ENCODE measurements around the gene EDAR. TPM values are rescaled to one million over a fixed set of nuclear protein-coding genes. Genes with fewer than 3 reads are reported as not detected.

The EDAR gene
- total and polyA plus RNA-seq, 7 donors = 0.01 TPM; not detected in 6

- 94 to 99% (median 94%) methylated on average over 4 of the region's 4 CpGs for WGBS, 3 donors
- no peak for TF ChIP-seq CTCF (IDR thresholded peaks at IDR 0.05)
- Histone ChIP-seq H3K27ac (no peak overlapping the region), H3K27me3 (ENCODE audit: insufficient read depth in 3 of 3, low read length in 2 of 3) (no peaks in the 10 kb centered on the region), H3K4me1 (no peaks in the 10 kb centered on the region), H3K36me3 (ENCODE audit: insufficient read depth in 1 of 2, low read depth in 1 of 2) (no peaks in the 10 kb centered on the region), H3K4me3 (no peak overlapping the region), H3K9me3 (no peaks in the 10 kb centered on the region)
- intact Hi-C loops (cut with DNase I) = no loop called here
- DNase-seq (no peak), ATAC-seq (no peak)
These were observed 27.2 kb downstream of the EDAR start for GRCh38 chr2:108961796-108962195.

GRCh38 chr2:108960006-108960405 lies 29.0 kb downstream of the EDAR start:
- no peaks in the 10 kb centered on the region for H3K9me3 ChIP-seq
- H3K27ac ChIP-seq = no peak overlapping the region
- H3K36me3 ChIP-seq (ENCODE audit: insufficient read depth in 1 of 2, low read depth in 1 of 2) = no peaks in the 10 kb centered on the region
- H3K4me3 ChIP-seq = no peak overlapping the region
- no peak for ATAC-seq
- 79 to 88% (median 80%) methylated on average over 5 of the region's 5 CpGs for WGBS, 3 donors
- H3K27me3 ChIP-seq (ENCODE audit: insufficient read depth in 3 of 3, low read length in 2 of 3) = no peaks in the 10 kb centered on the region
- intact Hi-C loops (cut with DNase I) = no loop called here
- no peaks in the 10 kb centered on the region for H3K4me1 ChIP-seq
- no peak for DNase-seq
- no peak for TF ChIP-seq CTCF (IDR thresholded peaks at IDR 0.05)

- intact Hi-C loops (cut with DNase I) = no loop called here
- H3K36me3 ChIP-seq (ENCODE audit: insufficient read depth in 1 of 2, low read depth in 1 of 2) = no peaks in the 10 kb centered on the region
- H3K9me3 ChIP-seq = no peaks in the 10 kb centered on the region
- no peaks in the 10 kb centered on the region for H3K4me1 ChIP-seq
- 71 to 86% (median 78%) methylated on average over 7 of the region's 7 CpGs for WGBS, 3 donors
- H3K4me3 ChIP-seq = no peak overlapping the region
- H3K27ac ChIP-seq = no peak overlapping the region
- H3K27me3 ChIP-seq (ENCODE audit: insufficient read depth in 3 of 3, low read length in 2 of 3) = no peaks in the 10 kb centered on the region
- TF ChIP-seq CTCF (IDR thresholded peaks at IDR 0.05) = no peak
- no peak for ATAC-seq
- DNase-seq = no peak
These were observed 29.6 kb downstream of the EDAR start for GRCh38 chr2:108959401-108959800.

- Histone ChIP-seq H3K27ac (no peak overlapping the region), H3K27me3 (ENCODE audit: insufficient read depth in 3 of 3, low read length in 2 of 3) (no peaks in the 10 kb centered on the region), H3K9me3 (no peaks in the 10 kb centered on the region), H3K4me3 (no peak overlapping the region), H3K4me1 (no peaks in the 10 kb centered on the region), H3K36me3 (ENCODE audit: insufficient read depth in 1 of 2, low read depth in 1 of 2) (no peaks in the 10 kb centered on the region)
- ATAC-seq (no peak), DNase-seq (no peak)
- no peak for TF ChIP-seq CTCF (IDR thresholded peaks at IDR 0.05)
- 65 to 71% (median 69%) methylated on average over 7 of the region's 7 CpGs for WGBS, 3 donors
- intact Hi-C loops (cut with DNase I) = no loop called here
These were observed 30.2 kb downstream of the EDAR start for GRCh38 chr2:108958632-108959341.

- 81 to 86% (median 82%) methylated on average over 8 of the region's 8 CpGs for WGBS, 3 donors
- DNase-seq = no peak
- Histone ChIP-seq H3K4me1 (no peaks in the 10 kb centered on the region), H3K27ac (no peak overlapping the region), H3K4me3 (no peak overlapping the region), H3K36me3 (ENCODE audit: insufficient read depth in 1 of 2, low read depth in 1 of 2) (no peaks in the 10 kb centered on the region), H3K9me3 (no peaks in the 10 kb centered on the region), H3K27me3 (ENCODE audit: insufficient read depth in 3 of 3, low read length in 2 of 3) (no peaks in the 10 kb centered on the region)
- intact Hi-C loops (cut with DNase I) = no loop called here
- TF ChIP-seq CTCF (IDR thresholded peaks at IDR 0.05) = no peak
- ATAC-seq = no peak
These were observed 31.0 kb downstream of the EDAR start for GRCh38 chr2:108958002-108958401.
